ENCODE results near the gene DCLRE1B. TPM values are rescaled to one million over a fixed set of nuclear protein-coding genes. Genes with fewer than 3 reads are reported as not detected.

The DCLRE1B gene
- total RNA-seq: 1 to 10 TPM; 3.2 to 5.0 (median 4.1) TPM

DNA sequence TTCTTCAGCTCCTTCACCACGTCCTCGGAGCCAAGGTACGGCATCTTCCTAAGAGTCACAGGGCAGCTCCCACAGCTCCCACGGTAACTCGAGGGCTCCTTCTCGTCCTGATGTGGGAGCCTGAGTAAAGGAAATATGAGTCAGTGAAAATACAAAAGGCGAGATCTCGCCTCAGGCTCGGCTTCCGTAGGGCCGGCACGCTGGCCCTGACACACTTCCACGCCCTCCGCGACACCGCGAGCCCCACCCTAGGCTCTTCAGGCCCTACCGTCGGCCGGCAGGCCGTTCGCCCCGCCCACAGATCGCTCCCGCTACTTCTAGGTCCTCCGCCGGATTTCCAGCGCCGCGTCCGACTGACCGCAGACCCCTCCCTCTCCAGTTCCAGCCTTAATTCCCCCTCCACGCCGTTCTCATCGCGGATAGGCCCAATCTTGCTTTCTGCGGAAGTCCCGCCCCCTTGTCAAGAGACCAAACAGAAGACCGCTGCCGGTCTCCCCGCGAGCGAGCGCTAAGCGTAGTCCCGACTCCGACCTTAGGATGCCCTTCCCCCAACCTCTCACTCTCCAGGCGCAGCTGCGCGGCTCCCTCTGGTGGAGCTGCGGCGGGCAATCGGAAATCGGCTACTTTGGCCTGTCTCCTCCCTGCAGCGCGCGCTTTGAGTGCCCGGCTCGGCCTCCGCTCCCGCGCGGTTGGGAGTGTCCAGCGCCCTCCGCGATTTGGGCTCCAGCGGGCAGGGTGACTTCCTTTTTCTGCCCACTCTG lies at the start of gene DCLRE1B, which contains the start of gene AP4B1:
DCLRE1B (plus strand) TSS at position 653 of the 761 bp plus-strand sequence. CDS start 261 bp downstream, outside the sequence.
AP4B1 (minus strand) TSS at position 126 of the 761 bp plus-strand sequence; CDS start at position 44, 82 bp downstream.
- Histone ChIP-seq H3K36me3 (no peaks in the 10 kb centered on the region), H3K9me3 (no peaks in the 10 kb centered on the region), H3K27ac (peak within 1 kb of the TSS; percentile 58 to 94 (median 93)), H3K4me3 (replicated peaks in 1 of 3) (peak within 1 kb of the TSS; percentile 63 to 86 (median 69)), H3K27me3 (no peaks in the 10 kb centered on the region), H3K4me1 (peaks cover 8 to 11% of the 10 kb centered on the region in 2 donors)
- peak; percentile 99 for DNase-seq
- 0 to 1% methylated on average over 48 to 50 of the region's 67 CpGs for WGBS, 2 donors
- intact Hi-C loops (cut with DNase I): loop anchor here (2.0 to 10.0 kb wide), 2 partner anchors 24 to 70 kb away; partner anchors contain the start of gene HIPK1
- TF ChIP-seq POLR2A (IDR thresholded peaks at IDR 0.05): peak in 1 of 2 donors; percentile 74
- TF ChIP-seq, protein P1, sequence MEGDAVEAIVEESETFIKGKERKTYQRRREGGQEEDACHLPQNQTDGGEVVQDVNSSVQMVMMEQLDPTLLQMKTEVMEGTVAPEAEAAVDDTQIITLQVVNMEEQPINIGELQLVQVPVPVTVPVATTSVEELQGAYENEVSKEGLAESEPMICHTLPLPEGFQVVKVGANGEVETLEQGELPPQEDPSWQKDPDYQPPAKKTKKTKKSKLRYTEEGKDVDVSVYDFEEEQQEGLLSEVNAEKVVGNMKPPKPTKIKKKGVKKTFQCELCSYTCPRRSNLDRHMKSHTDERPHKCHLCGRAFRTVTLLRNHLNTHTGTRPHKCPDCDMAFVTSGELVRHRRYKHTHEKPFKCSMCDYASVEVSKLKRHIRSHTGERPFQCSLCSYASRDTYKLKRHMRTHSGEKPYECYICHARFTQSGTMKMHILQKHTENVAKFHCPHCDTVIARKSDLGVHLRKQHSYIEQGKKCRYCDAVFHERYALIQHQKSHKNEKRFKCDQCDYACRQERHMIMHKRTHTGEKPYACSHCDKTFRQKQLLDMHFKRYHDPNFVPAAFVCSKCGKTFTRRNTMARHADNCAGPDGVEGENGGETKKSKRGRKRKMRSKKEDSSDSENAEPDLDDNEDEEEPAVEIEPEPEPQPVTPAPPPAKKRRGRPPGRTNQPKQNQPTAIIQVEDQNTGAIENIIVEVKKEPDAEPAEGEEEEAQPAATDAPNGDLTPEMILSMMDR (IDR thresholded peaks at IDR 0.05): peak; percentile 13 to 84 (median 64)

DNA sequence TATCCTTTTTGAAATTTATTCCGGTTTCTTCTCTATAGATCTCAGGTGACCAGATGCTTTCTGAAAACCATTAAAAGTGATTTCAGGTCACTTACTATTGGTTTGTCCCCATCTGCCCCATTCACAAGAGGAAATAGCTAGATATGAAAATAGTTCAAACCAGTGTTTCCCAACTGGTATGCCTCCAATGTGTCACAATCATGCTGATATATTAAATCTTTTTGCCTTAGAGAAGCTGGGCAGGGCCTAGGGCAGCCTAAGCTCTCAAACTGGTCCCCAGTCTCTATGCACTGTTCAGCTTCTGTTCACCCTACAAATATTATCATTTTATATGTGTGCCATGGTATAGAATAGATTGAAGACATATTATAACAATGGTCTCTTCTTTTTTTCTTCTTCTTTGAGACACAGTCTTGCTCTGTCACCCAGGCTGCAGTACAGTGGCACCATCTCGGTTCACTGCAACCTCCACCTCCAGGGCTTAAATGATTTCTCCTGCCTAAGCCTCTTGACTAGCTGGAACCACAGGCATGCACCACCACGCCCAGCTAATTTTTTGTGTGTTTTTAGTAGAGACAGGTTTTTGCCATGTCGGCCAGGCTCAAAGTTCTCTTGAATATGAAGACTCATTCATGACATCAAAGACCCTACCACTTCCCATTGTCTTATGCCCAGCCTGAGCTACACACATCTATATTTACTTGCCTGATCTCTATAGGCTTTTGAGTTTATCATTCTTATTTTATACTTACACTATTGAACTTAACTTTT lies 49.3 kb upstream of the DCLRE1B start:
- no peak for DNase-seq
- WGBS, 2 donors: 94 to 96% methylated on average over 4 of the region's 4 CpGs
- Histone ChIP-seq H3K36me3 (no peaks in the 10 kb centered on the region), H3K27ac (no peak overlapping the region), H3K4me1 (no peaks in the 10 kb centered on the region), H3K27me3 (no peaks in the 10 kb centered on the region), H3K4me3 (replicated peaks in 1 of 3) (no peak overlapping the region), H3K9me3 (no peaks in the 10 kb centered on the region)
- TF ChIP-seq, protein P1 (IDR thresholded peaks at IDR 0.05): no peak
- no peak for TF ChIP-seq POLR2A (IDR thresholded peaks at IDR 0.05)
- intact Hi-C loops (cut with DNase I): no loop called here

DNA sequence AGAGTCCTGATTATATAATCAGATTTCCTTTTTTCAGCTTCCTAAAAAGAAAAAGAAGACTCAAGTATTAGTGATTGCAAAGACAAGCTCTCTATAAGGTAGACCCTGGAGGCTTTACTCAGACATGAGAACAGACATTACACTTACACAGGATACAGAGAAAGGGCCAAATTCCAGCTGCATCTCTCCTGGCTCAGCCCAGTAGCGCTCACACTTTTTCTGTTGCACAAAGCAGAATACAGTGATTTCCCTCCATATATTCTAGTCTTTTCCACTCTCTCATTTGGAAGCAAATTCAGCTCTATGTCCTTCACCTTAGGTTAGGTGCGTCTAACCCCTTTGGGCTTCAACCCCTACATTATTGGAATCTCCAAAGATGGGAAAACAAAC lies 48.7 kb upstream of the DCLRE1B start:
- intact Hi-C loops (cut with DNase I): no loop called here
- TF ChIP-seq, protein P1 (IDR thresholded peaks at IDR 0.05): no peak
- no peak for TF ChIP-seq POLR2A (IDR thresholded peaks at IDR 0.05)
- no peaks in the 10 kb centered on the region for H3K9me3 ChIP-seq
- WGBS, 2 donors: 94 to 96% methylated on average over 2 of the region's 2 CpGs
- no peaks in the 10 kb centered on the region for H3K4me1 ChIP-seq
- H3K27ac ChIP-seq: no peak overlapping the region
- H3K36me3 ChIP-seq: no peaks in the 10 kb centered on the region
- DNase-seq: no peak
- no peak overlapping the region for H3K4me3 ChIP-seq (replicated peaks in 1 of 3)
- no peaks in the 10 kb centered on the region for H3K27me3 ChIP-seq

DNA sequence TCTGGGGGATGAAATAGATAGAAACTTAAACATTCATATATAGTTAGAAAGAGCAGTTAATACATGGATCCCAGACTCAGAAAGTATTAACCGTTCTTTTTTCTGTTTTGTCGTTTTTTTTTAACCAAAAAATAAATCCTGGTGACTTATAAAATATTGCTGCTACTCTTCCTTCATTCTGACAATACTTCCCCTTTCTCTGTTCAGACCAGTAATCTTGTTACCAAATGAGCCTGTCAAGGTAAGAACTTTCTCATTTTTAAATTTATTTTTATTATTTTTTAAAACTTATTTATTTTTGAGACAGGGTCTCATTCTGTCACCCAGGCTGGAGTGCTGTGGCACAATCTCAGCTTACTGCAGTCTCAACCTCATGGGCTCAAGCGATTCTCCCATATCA lies 47.4 kb upstream of the DCLRE1B start:
- H3K27ac ChIP-seq: no peak overlapping the region
- no peaks in the 10 kb centered on the region for H3K27me3 ChIP-seq

More for the DNA sequence above, 47.4 kb upstream of the DCLRE1B start:
- Histone ChIP-seq H3K4me3 (replicated peaks in 1 of 3) (no peak overlapping the region), H3K36me3 (no peaks in the 10 kb centered on the region), H3K9me3 (no peaks in the 10 kb centered on the region), H3K4me1 (no peaks in the 10 kb centered on the region)
- no peak for TF ChIP-seq POLR2A (IDR thresholded peaks at IDR 0.05)
- TF ChIP-seq, protein P1 (IDR thresholded peaks at IDR 0.05): no peak
- 80 to 86% methylated on average over 3 of the region's 3 CpGs for WGBS, 2 donors
- intact Hi-C loops (cut with DNase I): no loop called here
- DNase-seq: no peak
